NCI-H526 (cell line): ENCODE results near the gene ZNF574.

ENCODE experiments used
- DNase-seq, 2 experiments: peaks; one replicate each; lab custom pipeline; 2025; lab: John Stamatoyannopoulos, UW

Gene ZNF574

DNA sequence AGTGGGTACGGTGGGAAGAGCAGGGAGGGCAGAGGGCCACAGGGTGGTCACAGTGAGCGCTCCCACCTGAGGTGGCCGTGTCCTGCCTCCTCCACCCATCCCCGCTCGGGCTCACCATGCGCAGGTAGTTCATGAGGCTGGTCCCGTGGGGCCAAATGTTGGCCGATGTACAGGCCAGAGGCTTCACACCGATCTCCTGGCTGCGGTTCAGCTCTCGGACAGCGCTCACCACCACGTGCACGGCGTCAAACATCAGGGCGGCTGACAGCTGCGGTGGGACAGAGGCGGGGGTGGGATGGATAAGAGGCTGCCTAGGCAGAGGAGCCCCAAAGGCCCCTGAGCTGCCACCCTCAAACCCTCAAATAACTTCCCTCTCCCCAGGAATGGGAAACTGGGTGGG lies 21.8 kb upstream of the ZNF574 start:
- DNase-seq, result no peak

DNA sequence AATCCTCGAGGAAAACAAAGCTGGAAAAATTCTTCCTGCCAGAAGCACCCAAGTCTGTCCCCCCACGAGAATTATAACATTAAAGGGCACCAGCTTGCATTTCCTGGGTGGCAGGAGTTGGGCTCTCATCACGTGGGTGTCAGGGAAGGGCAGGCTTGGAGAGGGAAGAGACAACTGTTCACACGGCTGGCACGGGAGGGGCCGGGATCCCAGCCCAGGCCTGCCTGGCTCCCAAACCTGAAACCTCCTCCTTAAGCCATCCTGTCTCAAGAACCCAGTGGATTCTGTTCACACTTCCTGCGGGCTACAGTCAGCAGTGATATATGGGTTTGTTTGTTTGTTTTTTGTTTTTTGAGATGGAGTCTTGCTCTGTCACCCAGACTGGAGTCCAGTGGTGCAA lies 18.1 kb upstream of the ZNF574 start:
- no peak for DNase-seq

DNA sequence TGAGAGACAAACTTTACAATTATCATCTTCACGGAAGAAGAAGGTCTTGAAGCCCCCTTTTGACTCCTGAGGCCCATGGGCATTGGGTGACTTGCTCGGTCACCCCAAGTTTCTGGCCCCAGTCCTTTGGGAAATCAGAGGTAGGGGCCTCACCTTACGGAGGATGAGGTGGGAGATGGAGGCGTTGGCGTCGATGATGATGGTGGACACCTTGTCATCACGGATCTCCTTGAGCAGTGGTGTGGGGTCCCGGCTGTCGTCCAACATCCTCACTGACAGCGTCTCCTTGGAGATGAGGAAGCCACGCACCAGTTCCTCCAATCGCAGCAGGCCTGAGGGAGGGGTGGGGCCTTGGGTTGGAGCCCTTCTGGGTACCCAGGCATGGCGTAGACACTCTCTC lies 16.8 kb upstream of the ZNF574 start:
- no peak for DNase-seq

DNA sequence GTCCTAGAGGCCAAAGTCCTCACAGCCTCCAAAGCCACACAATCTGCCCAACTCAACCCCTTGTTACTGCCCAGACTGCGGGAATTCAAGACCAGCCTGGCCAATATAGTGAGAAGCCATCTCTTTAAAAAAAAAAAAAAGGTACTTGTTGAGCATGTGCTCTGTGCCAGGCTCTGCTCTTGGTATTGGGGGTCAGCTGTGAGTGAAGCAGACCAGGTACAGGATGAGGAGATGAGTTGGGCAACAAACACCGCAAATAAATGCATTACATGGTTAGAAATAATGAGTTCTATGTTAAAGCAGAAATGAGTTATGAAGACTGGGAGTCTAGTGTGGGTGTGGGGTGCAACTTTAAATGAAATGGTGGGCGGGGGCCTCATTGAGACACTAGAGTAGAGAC lies 15.8 kb upstream of the ZNF574 start:
- DNase-seq, result no peak

DNA sequence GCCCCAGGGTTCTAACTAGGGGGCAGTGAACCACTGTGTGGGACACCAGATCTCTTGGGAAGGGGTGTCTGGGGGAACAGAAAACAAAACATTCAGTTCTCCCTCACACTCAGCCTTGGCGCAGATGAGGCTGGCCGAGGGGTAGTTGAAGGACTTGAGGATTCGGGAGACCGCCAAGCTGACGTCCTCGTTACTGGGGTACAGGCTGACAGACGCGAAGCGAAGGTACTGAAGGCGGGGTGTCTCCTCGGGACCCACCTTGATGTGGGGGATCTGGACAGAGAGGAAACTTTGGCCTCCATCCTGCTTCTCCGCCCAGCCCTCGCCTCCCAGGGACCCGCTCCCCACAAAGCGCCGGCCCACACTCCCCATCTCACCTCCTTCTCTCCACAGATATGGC lies 13.6 kb upstream of the ZNF574 start:
- no peak for DNase-seq

DNA sequence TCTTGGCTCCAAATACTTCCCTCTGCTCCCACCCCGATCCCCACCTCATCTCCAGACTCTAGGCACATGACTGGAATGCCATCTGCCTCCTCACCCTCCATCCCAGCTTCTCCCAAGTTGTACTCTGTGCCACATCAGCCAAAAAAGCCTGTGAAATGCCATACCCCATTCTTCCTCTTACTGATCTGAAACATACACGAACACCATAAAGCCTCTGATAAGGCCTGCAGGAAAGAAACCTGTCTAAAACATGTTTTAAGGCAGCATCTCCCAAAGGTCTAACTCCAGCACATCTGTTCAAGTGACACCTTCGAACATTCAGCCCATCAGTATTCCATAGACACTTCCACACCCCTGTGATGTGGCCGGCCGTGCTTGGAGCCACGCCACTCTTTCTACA lies 11.5 kb upstream of the ZNF574 start:
- DNase-seq, result no peak

DNA sequence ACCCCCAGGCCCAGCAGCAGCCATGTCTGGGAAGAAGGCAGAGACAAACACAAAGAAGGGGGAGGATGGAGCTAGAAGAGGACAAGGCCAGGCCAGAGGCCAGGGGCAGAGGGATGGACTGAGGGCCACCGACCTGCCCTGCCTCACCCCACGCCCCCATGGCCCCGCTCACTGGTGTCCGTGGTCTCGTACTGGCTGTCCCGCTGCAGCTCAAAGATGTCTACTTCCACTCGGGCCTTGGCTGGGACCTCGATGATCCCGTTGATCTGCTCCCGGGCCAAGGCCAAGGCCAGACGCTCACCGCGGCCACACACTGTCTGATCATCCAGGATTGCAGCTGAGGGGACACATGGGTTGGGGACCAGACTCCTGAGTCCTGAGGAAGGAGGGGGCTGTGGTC lies 10.9 kb upstream of the ZNF574 start:
- DNase-seq, result no peak

DNA sequence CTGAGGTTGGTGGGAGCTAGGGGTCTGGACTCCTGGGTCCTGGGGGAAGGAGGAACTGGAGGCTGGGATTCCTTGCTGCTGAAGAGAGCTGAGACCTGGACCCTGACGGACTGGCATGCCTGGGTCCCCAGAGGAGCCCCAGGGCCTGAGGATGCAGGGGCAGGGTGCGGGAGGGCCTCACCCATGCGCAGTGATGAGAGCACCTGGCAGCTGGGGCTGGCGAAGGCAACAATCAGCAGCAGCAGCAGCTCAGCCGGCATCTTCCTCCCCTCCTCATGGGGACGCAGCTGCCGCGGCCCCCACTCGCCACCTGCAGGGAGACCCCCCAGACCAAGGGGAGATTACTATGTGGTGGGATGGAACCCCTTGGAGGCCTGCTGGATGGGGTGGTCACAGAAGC lies 10.5 kb upstream of the ZNF574 start:
- no peak for DNase-seq

DNA sequence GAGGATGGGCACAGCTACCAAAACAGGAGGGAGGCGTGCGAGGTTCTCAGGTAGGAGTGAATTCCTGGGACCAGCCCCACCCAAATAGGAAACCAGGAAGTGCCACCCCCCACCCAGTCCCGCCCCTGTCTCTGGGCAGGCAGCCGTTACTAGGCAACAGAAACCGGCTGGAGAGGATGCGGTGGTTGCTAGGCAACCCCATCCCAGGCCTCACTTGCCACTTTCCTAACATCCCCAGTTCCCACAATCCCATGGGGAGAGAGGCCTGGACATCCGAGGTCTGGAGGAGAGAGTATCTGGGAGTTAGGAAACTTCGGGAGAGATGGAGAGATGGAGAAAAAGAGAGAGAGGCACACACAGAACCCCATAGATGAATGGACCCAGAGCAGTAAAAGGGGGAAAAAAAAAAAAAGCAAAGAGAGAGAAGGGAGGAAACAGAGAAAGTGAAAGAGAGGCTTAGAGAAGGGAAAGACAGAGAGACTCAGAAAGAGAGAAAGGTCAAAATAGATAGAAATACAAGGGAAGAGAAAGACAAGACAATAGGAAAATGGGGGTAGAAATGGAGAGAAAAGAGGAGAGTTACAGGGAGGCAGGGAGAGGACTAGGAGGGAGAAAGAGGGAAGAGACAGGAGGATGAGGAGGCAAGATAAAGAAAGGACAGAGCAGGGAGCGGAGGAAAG lies 9.8 kb upstream of the ZNF574 start:
- peak; percentile 77 to 89 for DNase-seq

DNA sequence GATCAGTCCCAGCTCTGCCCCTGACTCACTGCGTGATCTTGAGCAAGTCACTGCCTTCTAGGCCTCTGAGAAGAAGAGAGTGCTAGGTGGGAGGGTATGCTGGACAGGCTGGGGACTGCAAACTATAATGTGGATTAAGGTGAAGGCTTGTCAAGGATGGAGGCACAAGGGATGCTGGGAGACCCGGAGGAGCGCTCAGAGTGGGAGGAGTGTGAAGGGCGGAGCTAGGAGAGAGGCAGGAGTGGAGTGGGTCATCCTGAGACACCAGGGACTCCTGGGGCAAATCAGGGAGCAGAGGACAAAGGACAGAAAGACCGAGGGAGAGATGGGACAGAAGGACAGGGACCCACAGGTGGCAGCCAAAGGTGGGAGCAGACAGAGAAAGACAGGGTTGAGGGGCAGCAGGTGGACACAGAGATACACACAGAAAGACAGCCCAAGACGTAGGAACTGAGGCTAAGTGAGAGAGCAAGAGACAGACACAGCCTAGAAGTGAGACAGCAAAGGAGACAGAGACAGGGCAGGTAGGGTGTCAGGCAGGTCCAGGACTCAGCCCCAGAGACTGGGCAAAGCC lies 8.6 kb upstream of the ZNF574 start:
- no peak for DNase-seq

DNA sequence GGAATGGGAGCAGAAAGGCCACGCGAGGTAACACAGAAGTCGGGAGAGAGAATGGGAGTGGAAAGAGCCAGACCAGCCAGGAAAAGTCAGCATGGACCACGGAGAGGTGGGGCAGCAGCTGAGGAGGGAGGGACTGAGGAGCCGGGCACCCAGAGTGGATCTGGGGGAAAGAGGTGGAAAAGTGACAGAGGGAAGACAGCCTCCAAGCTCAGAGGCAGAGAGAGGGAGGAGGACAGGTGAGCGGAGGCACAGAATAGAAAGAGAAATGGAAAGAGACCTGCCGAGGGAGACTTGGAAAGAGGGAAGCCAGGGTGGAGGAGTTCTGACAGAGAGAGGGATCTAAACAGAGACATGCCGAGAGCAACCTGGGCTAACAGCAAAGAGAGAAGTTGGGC lies 7.6 kb upstream of the ZNF574 start:
- peak in 1 of 2 experiments; percentile 25 for DNase-seq

DNA sequence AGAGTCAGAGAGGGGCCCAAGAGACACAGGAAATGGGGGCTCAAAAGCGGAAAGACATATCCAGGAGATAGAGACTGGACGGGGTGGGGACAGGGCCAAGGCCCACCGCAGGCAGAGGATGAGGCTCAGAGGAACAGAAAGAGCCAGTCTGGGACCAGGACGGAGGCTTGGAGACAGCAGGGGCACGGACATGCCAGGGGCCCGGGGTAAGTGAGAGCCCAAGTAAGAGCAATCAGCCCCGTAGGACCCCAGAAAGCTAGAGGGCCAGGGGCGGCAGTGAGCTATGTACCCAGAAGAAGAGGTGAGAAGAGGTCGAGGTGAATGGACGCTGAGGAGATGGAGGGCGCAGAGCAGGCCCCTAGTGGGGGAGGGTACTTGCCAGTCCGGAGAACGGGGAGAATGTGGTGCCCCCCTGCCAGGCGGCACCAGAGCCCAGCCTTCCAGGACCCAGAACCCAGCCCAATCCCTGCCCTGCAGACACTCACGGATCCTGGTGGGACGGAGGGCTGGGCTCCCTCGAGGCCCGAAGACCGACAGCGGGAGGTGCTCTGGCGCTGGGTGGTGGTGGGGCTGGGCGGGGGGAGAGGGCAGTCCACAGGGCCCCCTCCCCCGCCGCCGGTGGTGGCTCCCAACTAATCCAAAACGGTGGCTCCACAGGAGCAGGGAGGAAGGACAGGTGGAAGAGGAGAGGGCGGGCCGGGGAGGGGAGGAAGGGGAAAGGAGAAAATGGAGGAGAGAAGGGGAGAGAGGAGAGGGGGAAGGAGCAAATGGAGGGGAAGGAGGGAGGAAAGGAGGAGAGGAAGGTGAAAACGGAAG lies 7.0 kb upstream of the ZNF574 start:
- peak in 1 of 2 experiments; percentile 46 for DNase-seq

DNA sequence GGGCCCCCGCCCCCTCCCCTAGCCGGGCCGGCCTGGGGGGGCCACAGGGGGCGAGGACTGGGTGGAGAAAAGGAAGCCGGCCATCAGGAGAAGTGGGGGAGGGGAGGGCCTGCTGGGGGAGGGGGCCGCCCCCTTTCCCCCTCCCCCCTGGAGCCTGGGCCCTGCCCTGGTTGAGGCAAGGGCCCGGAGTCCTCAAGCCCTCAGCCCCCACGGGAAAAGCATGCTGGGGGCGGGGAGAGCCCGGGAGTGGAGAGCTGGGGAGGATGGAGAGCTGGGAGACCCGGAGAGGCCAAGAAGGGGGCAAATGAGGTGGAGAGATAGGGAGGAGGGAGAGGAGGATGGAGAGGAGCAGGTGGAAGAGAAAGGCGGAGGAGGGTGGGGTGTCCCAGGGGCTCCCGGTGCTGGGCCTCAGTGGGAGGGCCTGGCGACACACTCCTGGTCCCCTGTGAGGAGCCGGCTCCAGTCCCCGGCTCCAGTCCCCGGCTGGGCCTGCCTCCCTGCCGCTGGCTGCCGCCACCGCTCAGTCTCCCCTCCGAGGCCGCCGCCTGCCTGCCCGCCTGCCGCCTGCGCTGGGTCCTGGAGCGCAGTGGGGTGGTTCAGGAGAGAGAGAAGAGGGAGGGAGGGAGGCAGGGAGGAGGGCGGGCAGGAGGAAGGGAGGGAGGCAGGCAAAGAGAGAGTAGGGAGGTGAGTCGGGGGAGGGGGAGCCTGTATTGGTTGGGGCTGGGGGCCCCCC lies 6.2 kb upstream of the ZNF574 start, which contains the start of gene GRIK5:
Gene GRIK5 (minus strand): TSS at position 588 of the 733 bp plus-strand sequence. CDS start 4,436 bp downstream, outside the sequence.
- peak; percentile 22 to 81 for DNase-seq

DNA sequence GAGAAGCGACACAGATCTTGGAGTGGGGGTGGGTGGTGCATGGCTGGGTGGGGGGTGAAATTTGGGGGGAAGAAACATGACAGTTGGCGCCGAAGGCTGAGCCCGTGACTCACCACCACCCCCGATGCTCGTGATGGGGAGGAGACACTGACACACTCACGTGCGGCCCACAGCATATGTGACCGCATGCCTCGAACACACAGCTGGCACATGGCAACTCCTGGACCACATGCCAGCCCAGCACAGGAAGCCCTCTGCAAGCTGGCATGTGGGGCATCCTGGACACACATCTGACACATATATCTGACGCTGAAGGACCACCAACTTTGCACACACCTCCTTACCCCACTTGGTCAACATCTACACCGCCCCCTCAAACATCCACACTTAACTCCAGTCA lies 4.7 kb upstream of the ZNF574 start:
- DNase-seq, result no peak

DNA sequence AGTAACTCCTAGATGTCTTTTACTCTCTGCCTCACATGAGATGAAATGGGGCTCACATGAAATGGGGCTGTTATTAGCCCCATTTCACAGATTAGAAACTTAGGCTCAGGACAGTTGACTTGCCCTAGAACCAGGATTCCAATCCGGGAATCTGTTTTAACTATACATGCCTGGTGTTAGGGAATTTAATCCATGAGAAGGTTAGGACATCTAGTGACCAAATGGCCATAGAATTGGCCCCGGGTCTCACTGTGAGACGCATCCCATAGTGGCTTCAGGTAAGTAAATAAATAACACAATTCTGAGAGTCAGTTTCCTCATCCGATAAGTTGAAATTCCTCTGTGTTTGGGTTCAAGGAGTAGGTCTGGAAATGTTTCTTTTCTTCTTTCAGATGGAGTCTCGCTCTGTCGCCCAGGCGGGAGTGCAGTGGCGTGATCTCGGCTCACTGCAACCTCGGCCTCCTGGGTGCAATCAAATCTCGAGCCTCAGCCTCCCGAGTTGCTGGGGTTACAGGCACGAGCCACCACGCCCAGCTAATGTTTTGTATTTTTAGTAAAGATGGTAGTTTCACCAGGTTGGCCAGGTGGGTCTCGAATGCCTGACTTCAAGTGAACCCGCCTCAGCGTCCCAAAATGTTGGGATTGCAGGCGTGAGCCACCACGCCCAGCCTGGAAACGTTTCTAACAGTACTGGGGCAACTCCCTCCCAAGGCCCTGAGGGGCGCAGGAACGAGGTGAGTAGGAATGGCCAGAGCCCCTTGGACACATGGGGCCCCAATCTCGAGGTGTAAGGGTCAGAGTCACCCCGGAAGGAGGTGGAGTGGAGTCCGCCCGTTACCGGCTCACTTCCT lies 1.2 kb upstream of the ZNF574 start:
- DNase-seq, result no peak

DNA sequence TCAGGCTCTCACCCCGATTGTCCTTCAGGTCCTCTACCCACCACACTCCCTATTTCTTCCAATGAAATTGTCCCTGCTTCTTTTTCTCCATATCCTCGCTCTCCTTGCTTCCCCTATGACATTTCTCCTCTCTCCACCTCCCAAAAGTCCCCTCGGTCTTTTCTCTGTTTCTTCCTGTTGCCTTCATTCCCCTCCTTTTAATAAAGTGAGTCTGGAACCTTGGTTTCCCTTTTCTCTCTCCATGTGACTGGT lies 676 bp upstream of the ZNF574 start:
- DNase-seq, result no peak

DNA sequence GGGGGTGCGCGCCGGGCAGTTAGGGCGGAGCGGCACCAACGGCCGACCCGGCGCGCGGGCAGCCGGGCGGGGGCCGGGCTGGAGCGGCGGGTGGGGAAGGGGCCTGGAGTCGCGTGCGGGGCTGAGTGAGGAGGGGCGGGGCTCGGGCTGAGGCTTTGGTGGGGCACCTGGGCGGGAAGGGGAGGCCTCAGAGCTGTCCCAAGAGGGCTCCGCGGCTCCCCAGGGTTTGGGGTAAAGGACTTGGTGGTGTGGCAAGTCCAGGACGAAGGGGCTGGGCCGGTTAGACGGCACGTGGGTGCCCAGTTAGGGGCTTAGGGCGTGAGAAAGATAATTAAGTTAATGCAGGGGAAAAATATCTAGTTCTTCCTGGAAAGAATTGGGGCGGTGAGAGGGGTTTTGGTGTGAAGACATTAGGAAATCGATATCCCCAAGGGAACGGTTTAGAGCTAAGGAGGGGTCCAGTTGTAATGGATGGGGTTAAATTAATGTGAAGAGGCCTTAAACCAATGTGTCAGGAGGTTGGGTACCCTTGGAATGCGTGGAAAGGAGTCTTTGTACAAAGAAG lies 496 bp downstream of the ZNF574 start:
- no peak for DNase-seq

DNA sequence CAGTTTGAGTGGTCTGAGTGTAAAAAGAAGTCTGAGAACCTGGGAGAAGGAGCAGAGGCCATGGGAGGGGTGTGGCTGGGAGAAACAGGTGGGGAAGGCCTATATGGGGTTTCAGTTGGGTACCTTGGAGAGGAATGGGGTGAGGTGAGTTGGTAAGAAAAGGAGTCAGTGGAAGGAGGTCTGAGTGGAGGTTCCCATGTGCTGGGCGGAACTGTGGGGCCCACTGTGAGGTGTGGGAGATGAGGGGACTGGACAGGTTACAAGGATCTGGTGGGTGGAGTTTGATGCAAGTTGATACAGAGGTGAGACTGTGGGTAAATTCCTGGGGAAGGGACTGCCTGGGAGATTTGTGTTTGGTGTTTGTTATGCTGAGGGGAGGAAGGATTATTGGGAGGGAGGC lies 2.1 kb downstream of the ZNF574 start:
- no peak for DNase-seq

DNA sequence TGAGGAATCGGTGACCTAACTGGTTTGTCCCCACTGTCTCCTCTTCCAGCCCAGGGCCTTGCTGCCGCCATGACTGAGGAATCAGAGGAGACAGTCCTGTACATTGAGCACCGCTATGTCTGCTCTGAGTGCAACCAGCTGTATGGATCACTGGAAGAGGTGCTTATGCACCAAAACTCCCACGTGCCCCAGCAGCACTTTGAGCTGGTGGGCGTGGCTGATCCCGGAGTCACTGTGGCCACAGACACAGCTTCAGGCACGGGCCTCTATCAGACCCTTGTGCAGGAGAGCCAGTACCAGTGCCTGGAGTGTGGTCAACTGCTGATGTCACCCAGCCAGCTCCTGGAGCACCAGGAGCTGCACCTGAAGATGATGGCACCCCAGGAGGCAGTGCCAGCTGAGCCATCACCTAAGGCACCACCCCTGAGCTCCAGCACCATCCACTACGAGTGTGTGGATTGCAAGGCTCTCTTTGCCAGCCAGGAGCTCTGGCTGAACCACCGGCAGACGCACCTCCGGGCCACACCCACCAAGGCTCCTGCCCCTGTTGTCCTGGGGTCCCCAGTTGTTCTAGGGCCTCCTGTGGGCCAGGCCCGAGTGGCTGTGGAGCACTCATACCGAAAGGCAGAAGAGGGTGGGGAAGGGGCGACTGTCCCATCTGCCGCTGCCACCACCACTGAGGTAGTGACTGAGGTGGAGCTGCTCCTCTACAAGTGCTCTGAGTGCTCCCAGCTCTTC lies 2.7 kb downstream of the ZNF574 start:
- no peak for DNase-seq

DNA sequence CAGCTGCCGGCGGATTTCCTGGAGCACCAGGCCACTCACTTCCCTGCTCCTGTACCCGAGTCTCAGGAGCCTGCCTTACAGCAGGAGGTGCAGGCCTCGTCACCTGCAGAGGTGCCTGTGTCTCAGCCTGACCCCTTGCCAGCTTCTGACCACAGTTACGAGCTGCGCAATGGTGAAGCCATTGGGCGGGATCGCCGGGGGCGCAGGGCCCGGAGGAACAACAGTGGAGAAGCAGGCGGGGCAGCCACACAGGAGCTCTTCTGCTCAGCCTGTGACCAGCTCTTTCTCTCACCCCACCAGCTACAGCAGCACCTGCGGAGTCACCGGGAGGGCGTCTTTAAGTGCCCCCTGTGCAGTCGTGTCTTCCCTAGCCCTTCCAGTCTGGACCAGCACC lies 3.3 kb downstream of the ZNF574 start:
- DNase-seq, result no peak
